HUES64 (cell line): ENCODE results near the gene RUBCN.
"Not testable (repeated sequence)": the region's sequence is repeated elsewhere in the genome, so short reads cannot be mapped to it uniquely, and the experiment has no call there.

Source experiments
- H3K27ac ChIP-seq: 2 replicates; pipeline ENCODE4 v1.7.0; 2013; ENCODE audit warnings: low read depth, low read length, inconsistent platforms
- H3K27me3 ChIP-seq: 2 replicates; pipeline ENCODE4 v1.6.1; 2013; ENCODE audit warnings: mild to moderate bottlenecking, low read length; ENCODE audit not compliant: insufficient read depth
- H3K36me3 ChIP-seq: 2 replicates; pipeline ENCODE4 v1.6.1; 2013; ENCODE audit warnings: mild to moderate bottlenecking, low read length; ENCODE audit not compliant: insufficient read depth
- H3K4me1 ChIP-seq: 2 replicates; pipeline ENCODE4 v1.6.1; 2013; ENCODE audit warnings: mild to moderate bottlenecking, low read length, moderate library complexity; ENCODE audit not compliant: insufficient read depth
- H3K4me3 ChIP-seq: 2 replicates; pipeline ENCODE4 v1.5.1; 2013; ENCODE audit warnings: mild to moderate bottlenecking, low read length, moderate library complexity
- H3K9ac ChIP-seq: 2 replicates; pipeline ENCODE4 v1.6.1; 2013; ENCODE audit warnings: mild to moderate bottlenecking, low read depth, low read length
- H3K9me3 ChIP-seq: 2 replicates; pipeline ENCODE4 v1.6.1; 2013; ENCODE audit warnings: low read depth, low read length; ENCODE audit not compliant: insufficient read depth
- WGBS: fragments of 150-250, 120-280 bp; methylation state at CpG from one replicate; pipeline ENCODE4 v1.1.7; 2013; ENCODE audit warnings: missing lambda C conversion rate; 5-methylcytosine and 5-hydroxymethylcytosine counted together

Gene RUBCN

DNA sequence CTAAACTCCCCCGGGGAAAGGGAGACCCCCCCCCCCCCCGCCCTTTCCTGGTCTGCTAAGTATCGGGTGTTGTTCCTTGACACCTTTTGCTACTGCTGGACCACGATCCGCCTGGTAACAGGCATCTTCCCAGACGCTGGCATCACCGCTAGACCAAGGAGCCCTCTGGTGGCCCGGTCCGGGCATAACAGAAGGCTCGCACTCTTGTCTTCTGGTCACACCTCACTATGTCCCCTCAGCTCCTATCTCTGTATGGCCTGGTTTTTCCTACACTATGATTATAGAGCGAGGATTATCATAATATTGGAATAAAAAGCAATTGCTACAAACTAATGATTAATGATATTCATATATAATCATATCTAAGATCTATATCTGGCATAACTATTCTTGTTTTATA is 104.7 kb downstream of the RUBCN start:
- not testable (repeated sequence) for H3K4me1 ChIP-seq, H3K4me3 ChIP-seq, H3K36me3 ChIP-seq, H3K9me3 ChIP-seq, H3K27me3 ChIP-seq, H3K27ac ChIP-seq, H3K9ac ChIP-seq
- WGBS, result 26% methylated on average over 7 of the region's 11 CpGs

- not testable (repeated sequence) for H3K27me3 ChIP-seq, H3K4me1 ChIP-seq, H3K27ac ChIP-seq, H3K4me3 ChIP-seq, H3K9me3 ChIP-seq, H3K9ac ChIP-seq, H3K36me3 ChIP-seq
- 88% methylated on average over 12 of the region's 12 CpGs for WGBS
Measured at GRCh38 chr3:197630766-197631165, 105.9 kb downstream of the RUBCN start.

DNA sequence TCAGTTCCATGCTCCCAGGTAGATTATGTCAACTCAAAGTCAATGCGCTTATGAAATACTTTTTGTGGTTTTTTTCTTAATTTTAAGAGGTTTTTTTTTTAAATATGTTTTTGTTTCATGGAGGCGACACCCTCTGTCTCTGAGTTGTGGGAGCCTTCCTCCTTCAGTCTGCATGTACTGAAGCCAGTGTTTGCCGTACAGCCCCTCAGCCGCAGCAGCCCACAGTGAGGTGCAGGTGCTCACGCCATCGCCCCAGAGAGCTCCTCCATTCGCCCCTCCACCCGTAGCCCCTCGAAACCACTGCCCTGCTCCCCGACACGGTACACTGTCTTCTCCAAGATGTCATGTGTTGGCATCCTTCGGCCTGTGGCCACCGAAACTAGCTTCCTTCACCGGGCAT is 107.4 kb downstream of the RUBCN start:
- H3K27ac ChIP-seq, H3K9ac ChIP-seq, H3K36me3 ChIP-seq, H3K27me3 ChIP-seq, H3K4me3 ChIP-seq, H3K9me3 ChIP-seq, H3K4me1 ChIP-seq: not testable (repeated sequence)
- WGBS, result 86% methylated on average over 6 of the region's 14 CpGs

DNA sequence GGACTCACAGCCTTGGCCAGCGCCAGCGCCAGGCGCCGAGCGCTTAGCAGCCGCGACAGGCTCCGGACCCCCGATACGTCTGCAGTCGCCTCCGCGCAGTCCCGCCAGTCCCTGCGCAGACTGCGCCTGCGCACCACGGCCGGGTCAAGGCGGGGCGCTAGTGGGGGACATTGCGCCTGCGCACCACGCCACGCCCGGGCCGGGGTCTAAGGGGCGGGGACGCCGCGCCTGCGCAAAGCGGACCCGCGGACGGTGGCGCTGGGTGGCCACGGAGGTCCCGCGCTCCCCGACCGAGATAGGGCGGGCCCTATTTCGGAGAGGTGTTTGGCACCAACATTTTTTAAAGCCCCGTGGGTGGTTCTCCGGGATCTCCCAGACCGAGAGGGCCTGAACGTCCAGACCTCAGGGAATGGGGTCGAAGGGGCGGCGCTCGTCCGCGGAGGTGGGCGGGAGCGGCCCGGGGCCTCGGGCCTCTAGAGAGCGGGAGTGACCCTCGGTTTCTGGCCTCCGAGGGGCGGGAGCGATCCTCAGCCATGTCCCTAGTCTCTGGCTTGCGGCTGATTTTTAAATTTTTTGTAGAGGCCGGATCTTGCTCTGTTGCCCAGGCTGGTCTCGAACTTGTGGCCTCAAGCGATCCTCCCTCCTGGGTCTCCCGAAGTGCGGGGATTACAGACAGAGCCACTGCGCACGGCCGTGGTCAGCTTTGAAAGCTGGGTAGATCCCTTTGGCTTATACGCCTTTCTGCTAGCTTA is 108.8 kb downstream of the RUBCN start:
- H3K4me3 ChIP-seq, result peak overlapping the region; percentile 71
- not testable (repeated sequence) for H3K27me3 ChIP-seq, H3K27ac ChIP-seq, H3K4me1 ChIP-seq, H3K9me3 ChIP-seq, H3K36me3 ChIP-seq
- H3K9ac ChIP-seq, result peak overlapping the region; percentile 65
- WGBS, result 3% methylated on average over 72 of the region's 73 CpGs

- not testable (repeated sequence) for H3K27ac ChIP-seq, H3K36me3 ChIP-seq, H3K4me1 ChIP-seq, H3K9me3 ChIP-seq, H3K27me3 ChIP-seq
- WGBS, result 0% methylated on average over 19 of the region's 67 CpGs
- peak overlapping the region; percentile 71 for H3K4me3 ChIP-seq
- 0 out of 2 replicates have a peak overlapping the region, but pooled peaks have one; percentile 64 for H3K9ac ChIP-seq
Measured at GRCh38 chr3:197627158-197627771, 109.4 kb downstream of the RUBCN start.

DNA sequence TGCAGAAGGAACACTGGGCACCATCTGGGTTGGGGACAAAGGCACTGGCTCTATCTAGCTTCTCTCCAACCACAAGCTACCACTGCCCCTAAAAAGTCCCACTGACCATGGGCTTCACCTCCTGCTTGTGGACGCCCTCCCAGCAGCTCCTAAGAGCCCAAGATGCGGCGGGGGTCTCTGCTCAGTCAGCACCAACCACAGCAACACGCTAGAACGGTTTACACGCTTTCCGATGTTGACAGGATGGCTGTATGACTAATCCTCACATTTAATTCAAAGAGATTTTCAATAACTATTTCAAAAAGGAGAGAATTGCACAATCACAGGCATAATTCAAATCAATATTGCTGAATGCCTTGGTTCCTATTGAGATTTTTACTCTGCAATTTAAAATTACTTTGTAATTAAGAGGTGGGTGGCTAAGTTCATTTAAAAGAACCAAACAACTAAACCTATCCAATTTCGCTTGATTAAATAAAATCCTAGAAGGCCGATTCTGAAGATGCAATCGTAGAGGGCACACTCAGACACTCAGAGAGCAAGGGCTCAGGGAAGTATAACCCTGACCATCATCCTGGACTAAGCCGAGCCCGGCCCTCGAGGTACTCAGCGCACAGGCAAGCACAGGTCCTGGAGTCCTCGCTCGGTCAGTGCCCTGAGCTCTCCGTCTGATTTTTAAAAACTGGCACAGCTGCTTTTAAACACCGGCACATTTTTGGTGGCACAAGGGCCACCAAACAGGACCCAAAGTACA is 110.1 kb downstream of the RUBCN start:
- H3K36me3 ChIP-seq, H3K4me1 ChIP-seq, H3K9me3 ChIP-seq, H3K9ac ChIP-seq, H3K27ac ChIP-seq, H3K27me3 ChIP-seq: not testable (repeated sequence)
- WGBS, result 0% methylated on average over 4 of the region's 18 CpGs
- peak overlapping the region; percentile 55 for H3K4me3 ChIP-seq

GRCh38 chr3:197621478-197621877 is 115.2 kb downstream of the RUBCN start:
- not testable (repeated sequence) for H3K27me3 ChIP-seq, H3K9ac ChIP-seq, H3K9me3 ChIP-seq, H3K27ac ChIP-seq, H3K4me3 ChIP-seq, H3K4me1 ChIP-seq
- 95% methylated on average over 13 of the region's 13 CpGs for WGBS
- H3K36me3 ChIP-seq, result peaks cover 48% of the 10 kb centered on the region
